ENCODE measurements around the gene SPDYC.

The SPDYC gene

GRCh38 chr11:65129649-65130441 is 40.2 kb upstream of the SPDYC start:
- POLR2A ChIA-PET: interaction anchor here (2.4 kb wide), 1 partner anchor 8 kb away, joined by 12 read pairs; the partner anchor contains the start of genes FAU and MRPL49
- no peak for TF ChIP-seq CTCF (IDR thresholded peaks at IDR 0.05; ENCODE audit: insufficient read depth, low read length, missing control alignments)
- H3K4me3 ChIP-seq (ENCODE audit: low read depth, low read length): no peak overlapping the region
- CTCF ChIA-PET: interaction anchor here (0.7 to 1.6 kb wide), 4 partner anchors 9 to 19 kb away, joined by 3 to 6 read pairs (median 4); partner anchors contain the start of genes TM7SF2 and ZNHIT2
- no peak for DNase-seq (ENCODE audit: low read depth, low spot score)

- no peak for DNase-seq (ENCODE audit: low read depth, low spot score)
- ChIA-PET POLR2A (interaction anchor here (2.4 kb wide), 1 partner anchor 9 kb away, joined by 12 read pairs; the partner anchor contains the start of genes FAU and MRPL49), CTCF (interaction anchor here (0.8 to 1.8 kb wide), 7 partner anchors 8 to 51 kb away, joined by 3 to 5 read pairs (median 3); partner anchors contain the start of genes CAPN1, MRPL49, TM7SF2 and ZNHIT2)
- no peak overlapping the region for H3K4me3 ChIP-seq (ENCODE audit: low read depth, low read length)
- no peak for TF ChIP-seq CTCF (IDR thresholded peaks at IDR 0.05; ENCODE audit: insufficient read depth, low read length, missing control alignments)
Observed at GRCh38 chr11:65130631-65131416, 39.2 kb upstream of the SPDYC start.

GRCh38 chr11:65131417-65131776 is 38.6 kb upstream of the SPDYC start:
- no peak for DNase-seq (ENCODE audit: low read depth, low spot score)
- CTCF ChIA-PET: interaction anchor here (0.7 to 1.8 kb wide), 7 partner anchors 9 to 50 kb away, joined by 3 to 4 read pairs (median 3); partner anchors contain the start of genes CAPN1 and MRPL49
- TF ChIP-seq CTCF (IDR thresholded peaks at IDR 0.05; ENCODE audit: insufficient read depth, low read length, missing control alignments): no peak
- no peak overlapping the region for H3K4me3 ChIP-seq (ENCODE audit: low read depth, low read length)
- POLR2A ChIA-PET: interaction anchor here (2.4 kb wide), 1 partner anchor 9 kb away, joined by 12 read pairs; the partner anchor contains the start of genes FAU and MRPL49

- POLR2A ChIA-PET: interaction anchor here (2.4 kb wide), 1 partner anchor 10 kb away, joined by 12 read pairs; the partner anchor contains the start of genes FAU and MRPL49
- DNase-seq (ENCODE audit: low read depth, low spot score): no peak
- TF ChIP-seq CTCF (IDR thresholded peaks at IDR 0.05; ENCODE audit: insufficient read depth, low read length, missing control alignments): no peak
- no peak overlapping the region for H3K4me3 ChIP-seq (ENCODE audit: low read depth, low read length)
- CTCF ChIA-PET: interaction anchor here (0.7 to 1.8 kb wide), 9 partner anchors 10 to 49 kb away, joined by 3 to 4 read pairs (median 3); partner anchors contain the start of genes CAPN1 and MRPL49
Observed at GRCh38 chr11:65131895-65132237, 38.2 kb upstream of the SPDYC start.

- no peak for TF ChIP-seq CTCF (IDR thresholded peaks at IDR 0.05; ENCODE audit: insufficient read depth, low read length, missing control alignments)
- ChIA-PET CTCF (interaction anchor here (0.7 to 1.8 kb wide), 6 partner anchors 11 to 22 kb away, joined by 3 to 4 read pairs (median 3); no protein-coding TSS in a partner anchor), POLR2A (interaction anchor here (2.4 kb wide), 1 partner anchor 10 kb away, joined by 12 read pairs; the partner anchor contains the start of genes FAU and MRPL49)
- no peak for DNase-seq (ENCODE audit: low read depth, low spot score)
- peak overlapping the region; percentile 95; the same call in 1 of the 2 replicates for H3K4me3 ChIP-seq (ENCODE audit: low read depth, low read length)
Observed at GRCh38 chr11:65132238-65132987, 37.6 kb upstream of the SPDYC start.

Data from AG04449 (cell line).